GM11168 (cell line): ENCODE measurements around the gene MACF1.
"Not testable (repeated sequence)": the region's sequence is repeated elsewhere in the genome, so short reads cannot be mapped to it uniquely, and the experiment has no call there.

ENCODE experiments used
- in situ Hi-C: fragments of 300-500 bp; cut with MboI; formaldehyde crosslinking; loops from one replicate; pipeline ENCODE4 v1.12.0; 2022; ENCODE audit warnings: low sequenced_read_pairs; ENCODE audit not compliant: unreplicated experiment

The MACF1 gene

GRCh38 chr1:39208360-39208759 lies 3.9 kb downstream of the MACF1 start:
- in situ Hi-C loops: not testable (repeated sequence)

- in situ Hi-C loops: no loop called here
These were observed 6.2 kb downstream of the MACF1 start for GRCh38 chr1:39210649-39211048.

GRCh38 chr1:39212499-39212898 lies 8.0 kb downstream of the MACF1 start:
- in situ Hi-C loops: no loop called here

- in situ Hi-C loops: no loop called here
These were observed 9.1 kb downstream of the MACF1 start for GRCh38 chr1:39213511-39214002.

GRCh38 chr1:39214021-39214713 lies 9.7 kb downstream of the MACF1 start:
- in situ Hi-C loops: no loop called here

GRCh38 chr1:39214714-39214997 lies 10.2 kb downstream of the MACF1 start:
- in situ Hi-C loops: no loop called here

GRCh38 chr1:39214998-39215873 lies 10.7 kb downstream of the MACF1 start:
- in situ Hi-C loops: no loop called here

GRCh38 chr1:39216771-39217170 lies 12.3 kb downstream of the MACF1 start:
- in situ Hi-C loops: no loop called here

- in situ Hi-C loops: no loop called here
These were observed 16.7 kb downstream of the MACF1 start for GRCh38 chr1:39220891-39221870.

GRCh38 chr1:39224295-39224829 lies 19.9 kb downstream of the MACF1 start:
- in situ Hi-C loops: no loop called here

GRCh38 chr1:39226836-39227235 lies 22.3 kb downstream of the MACF1 start:
- in situ Hi-C loops: no loop called here

GRCh38 chr1:39228252-39228651 lies 23.8 kb downstream of the MACF1 start:
- in situ Hi-C loops: no loop called here

- in situ Hi-C loops: no loop called here
These were observed 25.0 kb downstream of the MACF1 start for GRCh38 chr1:39229504-39229903.

- in situ Hi-C loops: no loop called here
These were observed 26.0 kb downstream of the MACF1 start for GRCh38 chr1:39230261-39231190.

GRCh38 chr1:39236971-39237370 lies 32.5 kb downstream of the MACF1 start:
- in situ Hi-C loops: no loop called here

GRCh38 chr1:39238476-39238875 lies 34.0 kb downstream of the MACF1 start:
- in situ Hi-C loops: no loop called here

GRCh38 chr1:39239968-39240367 lies 35.5 kb downstream of the MACF1 start:
- in situ Hi-C loops: loop anchor here (10.0 kb wide), 1 partner anchor 135 kb away; no protein-coding TSS in a partner anchor

GRCh38 chr1:39243302-39243701 lies 38.8 kb downstream of the MACF1 start:
- in situ Hi-C loops: loop anchor here (10.0 kb wide), 1 partner anchor 139 kb away; no protein-coding TSS in a partner anchor
